ENCODE measurements around the gene SLC26A9. TPM values are rescaled to one million over a fixed set of nuclear protein-coding genes. Genes with fewer than 3 reads are reported as not detected.

The SLC26A9 gene
- total and polyA plus RNA-seq, 2 donors (not counting 3 experiments of a cell fraction or from before 2014, with no cell fraction given) = 0.10 to 0.20 TPM

GRCh38 chr1:205927676-205928075, 15.6 kb downstream of the SLC26A9 start:
- POLR2A ChIA-PET = no interaction called here
- dilution Hi-C loops (cut with MboI; ENCODE audit: extremely low pct_ligation_motif_present, low sequenced_read_pairs) = no loop called here
- FAIRE-seq = no peak

GRCh38 chr1:205927247-205927646, 16.0 kb downstream of the SLC26A9 start:
- DNase-seq (ENCODE audit: low read depth, low spot score) (no peak), FAIRE-seq (no peak)
- no peaks in the 10 kb centered on the region for H3K4me1 ChIP-seq (ENCODE audit: control insufficient read depth, extremely low read depth, insufficient read depth, low read length)
- H3K4me3 ChIP-seq (replicated peaks in 1 of 3; ENCODE audit: insufficient read depth in 1 of 3, low read depth in 1 of 3, low read length in 3 of 3) = no peak overlapping the region
- H3K9me1 ChIP-seq (replicated peaks; ENCODE audit: control insufficient read depth, extremely low read depth, insufficient read depth, low read length) = no peaks in the 10 kb centered on the region
- no peaks in the 10 kb centered on the region for H3K27me3 ChIP-seq (ENCODE audit: control insufficient read depth in 2 of 2, insufficient read depth in 2 of 2, low read length in 2 of 2)
- H3K36me3 ChIP-seq (ENCODE audit: control insufficient read depth in 2 of 2, extremely low read depth in 1 of 2, insufficient read depth in 2 of 2, low read length in 2 of 2) = no peaks in the 10 kb centered on the region
- no TSS peak for BruUV-seq (replicated peaks)
- no peaks in the 10 kb centered on the region for H4K20me1 ChIP-seq (replicated peaks; ENCODE audit: control insufficient read depth, extremely low read depth, insufficient read depth, low read length)
- H3K4me2 ChIP-seq (ENCODE audit: insufficient read depth, low read length) = no peak overlapping the region
- intact Hi-C loops (cut with micrococcal nuclease) (no loop called here), dilution Hi-C loops (cut with MboI; ENCODE audit: extremely low pct_ligation_motif_present, low sequenced_read_pairs) (no loop called here)
- no peaks in the 10 kb centered on the region for H3K79me2 ChIP-seq (ENCODE audit: control insufficient read depth, insufficient read depth, low read length)
- no peak overlapping the region for H2AFZ ChIP-seq (ENCODE audit: low read depth, low read length)
- H3K9me3 ChIP-seq (replicated peaks; ENCODE audit: control insufficient read depth, insufficient read depth, low read length) = no peaks in the 10 kb centered on the region
- CTCF ChIA-PET = interaction anchor here (1.1 to 27.5 kb wide), 2 partner anchors 8 to 54 kb away, joined by 5 to 1606 read pairs; no protein-coding TSS in a partner anchor
- TF ChIP-seq POLR2A (IDR thresholded peaks at IDR 0.05; ENCODE audit: low read depth, low read length) (no peak), CTCF (IDR thresholded peaks at IDR 0.05; ENCODE audit: extremely low read depth in 1 of 2, insufficient read depth in 1 of 2, low read depth in 1 of 2, low read length in 2 of 2) (no peak), GATA2 (IDR thresholded peaks at IDR 0.05; ENCODE audit: insufficient read depth, insufficient read length, low read depth, low read length) (no peak), JUN (IDR thresholded peaks at IDR 0.05; ENCODE audit: borderline replicate concordance, insufficient read depth, insufficient read length, low read depth) (no peak), FOS (IDR thresholded peaks at IDR 0.05; ENCODE audit: borderline replicate concordance, insufficient read depth, low read length) (no peak), POLR2AphosphoS5 (IDR thresholded peaks at IDR 0.05; ENCODE audit: insufficient read depth, low read depth, low read length) (no peak), MAX (IDR thresholded peaks at IDR 0.05; ENCODE audit: insufficient read depth, insufficient read length) (no peak), EZH2 (IDR thresholded peaks at IDR 0.05; ENCODE audit: borderline replicate concordance, low read depth, low read length, severe bottlenecking) (no peak), MYC (IDR thresholded peaks at IDR 0.05; ENCODE audit: low read depth, low read length) (no peak)
- H3K27ac ChIP-seq (ENCODE audit: insufficient read depth, low read depth, low read length) = no peak overlapping the region
- no peak overlapping the region for H3K9ac ChIP-seq (replicated peaks; ENCODE audit: extremely low read depth, insufficient read depth, low read length)
- POLR2A ChIA-PET = no interaction called here

More at GRCh38 chr1:205927676-205928075, 15.6 kb downstream of the SLC26A9 start:
- CTCF ChIA-PET = interaction anchor here (1.1 to 27.5 kb wide), 2 partner anchors 9 to 54 kb away, joined by 5 to 1606 read pairs; no protein-coding TSS in a partner anchor
- H3K27ac ChIP-seq (ENCODE audit: insufficient read depth, low read depth, low read length) = no peak overlapping the region
- H3K4me3 ChIP-seq (replicated peaks in 1 of 3; ENCODE audit: insufficient read depth in 1 of 3, low read depth in 1 of 3, low read length in 3 of 3) = no peak overlapping the region
- H2AFZ ChIP-seq (ENCODE audit: low read depth, low read length) = no peak overlapping the region
- H3K4me1 ChIP-seq (ENCODE audit: control insufficient read depth, extremely low read depth, insufficient read depth, low read length) = peaks cover 2% of the 10 kb centered on the region
- no peaks in the 10 kb centered on the region for H3K9me3 ChIP-seq (replicated peaks; ENCODE audit: control insufficient read depth, insufficient read depth, low read length)
- no peaks in the 10 kb centered on the region for H3K27me3 ChIP-seq (ENCODE audit: control insufficient read depth in 2 of 2, insufficient read depth in 2 of 2, low read length in 2 of 2)
- no peaks in the 10 kb centered on the region for H3K79me2 ChIP-seq (ENCODE audit: control insufficient read depth, insufficient read depth, low read length)
- no peaks in the 10 kb centered on the region for H4K20me1 ChIP-seq (replicated peaks; ENCODE audit: control insufficient read depth, extremely low read depth, insufficient read depth, low read length)
- no peak for TF ChIP-seq FOS (IDR thresholded peaks at IDR 0.05; ENCODE audit: borderline replicate concordance, insufficient read depth, low read length)
- no peak for TF ChIP-seq POLR2AphosphoS5 (IDR thresholded peaks at IDR 0.05; ENCODE audit: insufficient read depth, low read depth, low read length)
- TF ChIP-seq MYC (IDR thresholded peaks at IDR 0.05; ENCODE audit: low read depth, low read length) = no peak
- TF ChIP-seq GATA2 (IDR thresholded peaks at IDR 0.05; ENCODE audit: insufficient read depth, insufficient read length, low read depth, low read length) = no peak
- no peak for TF ChIP-seq EZH2 (IDR thresholded peaks at IDR 0.05; ENCODE audit: borderline replicate concordance, low read depth, low read length, severe bottlenecking)
- intact Hi-C loops (cut with micrococcal nuclease) = no loop called here
- no peak overlapping the region for H3K9ac ChIP-seq (replicated peaks; ENCODE audit: extremely low read depth, insufficient read depth, low read length)
- no peak for DNase-seq (ENCODE audit: low read depth, low spot score)
- no peaks in the 10 kb centered on the region for H3K9me1 ChIP-seq (replicated peaks; ENCODE audit: control insufficient read depth, extremely low read depth, insufficient read depth, low read length)
- H3K36me3 ChIP-seq (ENCODE audit: control insufficient read depth in 2 of 2, extremely low read depth in 1 of 2, insufficient read depth in 2 of 2, low read length in 2 of 2) = no peaks in the 10 kb centered on the region
- BruUV-seq (replicated peaks) = no TSS peak
- H3K4me2 ChIP-seq (ENCODE audit: insufficient read depth, low read length) = no peak overlapping the region
